ENCODE measurements around the gene RFX5. TPM values are rescaled to one million over a fixed set of nuclear protein-coding genes. Genes with fewer than 3 reads are reported as not detected.
"Not testable (repeated sequence)": the region's sequence is repeated elsewhere in the genome, so short reads cannot be mapped to it uniquely, and the experiment has no call there.

RFX5 gene
- total RNA-seq, 1 donor from 2014 or later, result 69.2 TPM

DNA sequence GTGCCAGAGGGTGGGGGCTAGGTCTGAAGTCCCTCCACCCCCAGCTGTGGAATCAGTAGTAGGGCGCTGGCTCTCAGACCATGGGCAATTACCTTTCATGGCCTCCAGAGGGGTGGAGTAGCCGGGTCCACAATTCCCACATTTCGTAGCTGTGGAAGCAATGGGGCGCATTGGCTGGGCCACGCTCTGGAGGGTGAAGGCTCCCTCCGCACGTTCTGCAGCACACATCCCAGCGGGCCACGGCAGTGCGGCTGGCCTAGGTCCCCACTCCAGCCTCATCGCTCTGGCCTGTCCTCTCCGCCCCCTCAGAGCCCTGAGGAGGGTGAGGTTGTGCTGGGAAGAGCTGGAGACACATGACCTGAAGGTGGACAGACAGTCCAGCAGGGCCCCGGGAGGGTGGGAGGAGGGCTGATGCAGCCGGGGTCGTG, 22.6 kb upstream of the RFX5 start:
- Mint-ChIP-seq H3K27me3 (no peaks in the 10 kb centered on the region), H3K36me3 (ENCODE audit: low read depth) (no peaks in the 10 kb centered on the region), H3K4me3 (no peak overlapping the region), H3K4me1 (peaks cover 3% of the 10 kb centered on the region), H3K27ac (no peak overlapping the region), H3K9me3 (no peaks in the 10 kb centered on the region)
- DNase-seq, result no peak
- intact Hi-C loops (cut with micrococcal nuclease), result no loop called here

DNA sequence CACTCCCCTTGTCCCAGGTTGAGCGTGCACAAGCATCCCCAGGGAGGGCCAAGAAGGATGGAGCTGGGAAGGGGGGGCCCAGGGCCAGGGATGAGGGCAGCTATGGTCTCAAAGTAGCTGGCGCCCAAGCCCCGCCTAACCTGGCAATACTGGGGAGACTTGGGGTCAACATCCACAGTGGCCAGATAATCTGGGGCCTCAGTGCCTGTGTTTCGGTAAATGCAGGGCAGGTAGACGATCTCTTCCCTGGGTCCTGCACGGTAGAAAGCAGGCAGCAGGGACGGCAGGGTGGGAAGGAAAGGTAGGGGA, 22.2 kb upstream of the RFX5 start:
- no peak overlapping the region for H3K27ac Mint-ChIP-seq
- H3K36me3 Mint-ChIP-seq (ENCODE audit: low read depth), result no peaks in the 10 kb centered on the region
- DNase-seq, result no peak
- intact Hi-C loops (cut with micrococcal nuclease), result no loop called here
- no peak overlapping the region for H3K4me3 Mint-ChIP-seq
- no peaks in the 10 kb centered on the region for H3K9me3 Mint-ChIP-seq
- no peaks in the 10 kb centered on the region for H3K27me3 Mint-ChIP-seq
- H3K4me1 Mint-ChIP-seq, result peaks cover 3% of the 10 kb centered on the region

DNA sequence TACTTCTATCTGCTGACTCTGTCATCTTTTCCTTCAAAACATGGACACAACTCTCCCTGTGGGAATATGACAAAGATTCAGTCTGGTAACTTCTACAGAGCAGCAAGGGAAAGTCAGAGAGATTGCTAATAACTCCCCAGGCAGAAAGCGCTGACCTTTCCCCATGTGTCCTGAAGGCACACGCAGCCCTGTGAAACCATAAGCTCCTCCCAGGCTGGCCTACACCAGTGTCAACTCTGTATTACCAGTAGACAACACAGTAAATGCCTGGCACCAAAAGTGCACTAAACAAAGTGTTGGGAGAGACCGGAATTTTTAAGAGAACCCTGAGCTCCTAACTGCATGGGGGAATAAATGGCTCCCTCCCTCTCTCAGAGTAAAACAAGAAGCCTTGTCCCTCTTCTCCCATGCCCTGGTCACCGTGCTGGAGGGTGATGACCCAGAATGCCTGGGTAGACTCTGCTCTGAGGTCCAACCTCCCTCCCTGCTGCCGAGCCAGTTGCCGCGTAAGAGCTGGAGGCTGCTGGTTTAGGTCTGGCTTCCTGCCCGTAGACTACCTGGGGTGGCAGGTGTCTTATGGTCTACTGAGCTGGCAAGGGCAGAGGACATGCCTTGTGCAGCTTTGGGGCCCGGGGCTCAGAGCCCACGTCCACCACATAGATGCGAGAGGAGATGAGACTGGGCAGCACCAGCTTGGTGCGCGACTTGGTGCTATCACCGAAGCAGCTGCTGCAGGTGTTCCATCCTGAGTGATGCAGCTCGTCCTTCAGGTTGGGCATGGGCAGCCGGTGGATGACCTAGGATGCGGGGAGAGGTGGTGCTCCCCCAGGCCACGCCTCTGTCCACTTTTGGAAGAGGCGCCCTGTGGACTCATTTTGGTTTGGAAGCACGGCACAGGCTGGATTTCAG, 21.6 kb upstream of the RFX5 start:
- DNase-seq, result no peak
- no peaks in the 10 kb centered on the region for H3K27me3 Mint-ChIP-seq
- no peak overlapping the region for H3K27ac Mint-ChIP-seq
- no peaks in the 10 kb centered on the region for H3K36me3 Mint-ChIP-seq (ENCODE audit: low read depth)
- intact Hi-C loops (cut with micrococcal nuclease), result no loop called here
- H3K4me3 Mint-ChIP-seq, result no peak overlapping the region
- no peaks in the 10 kb centered on the region for H3K4me1 Mint-ChIP-seq
- peaks cover 5% of the 10 kb centered on the region for H3K9me3 Mint-ChIP-seq

DNA sequence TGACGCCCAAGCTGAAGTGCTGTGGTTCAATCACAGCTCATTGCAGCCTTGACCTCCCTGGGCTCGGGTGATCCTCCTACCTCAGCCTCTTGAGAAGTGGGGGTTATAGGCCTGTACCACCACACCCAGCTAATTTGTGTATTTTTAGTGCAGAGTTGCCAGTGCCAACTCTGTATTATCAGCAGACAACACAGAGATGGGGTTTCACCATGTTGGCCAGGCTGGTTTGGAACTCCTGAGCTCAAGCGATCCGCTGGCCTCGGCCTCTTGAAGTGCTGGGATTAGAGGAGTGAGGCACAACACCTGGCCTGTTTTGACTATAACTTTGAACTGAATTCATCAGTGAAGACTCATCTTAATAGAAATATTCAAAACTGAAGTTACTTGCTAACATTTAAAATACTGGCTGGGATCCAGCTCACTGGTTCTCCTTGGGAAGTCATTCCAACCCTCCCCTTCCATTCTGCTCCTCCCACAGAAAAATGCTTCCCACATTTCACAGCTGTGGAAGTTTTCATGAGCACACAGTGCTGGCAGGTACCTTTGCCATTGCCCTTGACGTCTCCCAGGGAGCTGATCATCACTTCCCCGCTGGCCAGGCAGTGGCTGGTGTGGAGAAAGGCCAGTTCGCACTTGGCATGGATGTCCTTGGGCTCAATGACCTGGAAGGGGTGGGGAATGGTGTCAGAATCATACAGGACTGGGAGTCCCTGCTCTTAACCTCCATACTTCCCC, 20.8 kb upstream of the RFX5 start:
- peaks cover 11% of the 10 kb centered on the region for H3K9me3 Mint-ChIP-seq
- no peak overlapping the region for H3K27ac Mint-ChIP-seq
- no peaks in the 10 kb centered on the region for H3K27me3 Mint-ChIP-seq
- H3K36me3 Mint-ChIP-seq (ENCODE audit: low read depth), result no peaks in the 10 kb centered on the region
- intact Hi-C loops (cut with micrococcal nuclease), result no loop called here
- no peak overlapping the region for H3K4me3 Mint-ChIP-seq
- no peak for DNase-seq
- H3K4me1 Mint-ChIP-seq, result no peaks in the 10 kb centered on the region

DNA sequence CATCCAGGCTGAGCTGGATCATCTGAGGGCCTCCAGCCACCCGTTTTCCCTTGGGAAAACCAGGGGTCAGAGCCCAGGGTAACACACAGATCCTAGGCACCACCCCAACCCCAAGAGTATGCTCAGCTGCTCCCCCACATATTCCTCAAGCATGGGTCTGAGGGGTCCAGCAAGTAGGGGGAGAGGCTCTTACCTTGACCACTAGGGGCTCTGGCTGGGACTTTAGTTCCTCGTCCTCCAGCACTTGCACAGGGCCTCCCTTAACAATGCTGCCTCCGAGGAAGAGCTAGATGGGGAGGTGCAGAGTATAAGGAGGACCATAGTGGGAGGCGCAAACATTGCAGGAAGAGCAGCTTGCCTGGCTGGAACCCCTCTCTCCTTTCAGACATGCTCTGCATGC, 17.9 kb upstream of the RFX5 start:
- no peak overlapping the region for H3K27ac Mint-ChIP-seq
- no peak overlapping the region for H3K4me3 Mint-ChIP-seq
- peaks cover under 1% of the 10 kb centered on the region for H3K27me3 Mint-ChIP-seq
- no peak for DNase-seq
- peaks cover 2% of the 10 kb centered on the region for H3K36me3 Mint-ChIP-seq (ENCODE audit: low read depth)
- H3K4me1 Mint-ChIP-seq, result no peaks in the 10 kb centered on the region
- intact Hi-C loops (cut with micrococcal nuclease), result no loop called here
- peaks cover 17% of the 10 kb centered on the region for H3K9me3 Mint-ChIP-seq

DNA sequence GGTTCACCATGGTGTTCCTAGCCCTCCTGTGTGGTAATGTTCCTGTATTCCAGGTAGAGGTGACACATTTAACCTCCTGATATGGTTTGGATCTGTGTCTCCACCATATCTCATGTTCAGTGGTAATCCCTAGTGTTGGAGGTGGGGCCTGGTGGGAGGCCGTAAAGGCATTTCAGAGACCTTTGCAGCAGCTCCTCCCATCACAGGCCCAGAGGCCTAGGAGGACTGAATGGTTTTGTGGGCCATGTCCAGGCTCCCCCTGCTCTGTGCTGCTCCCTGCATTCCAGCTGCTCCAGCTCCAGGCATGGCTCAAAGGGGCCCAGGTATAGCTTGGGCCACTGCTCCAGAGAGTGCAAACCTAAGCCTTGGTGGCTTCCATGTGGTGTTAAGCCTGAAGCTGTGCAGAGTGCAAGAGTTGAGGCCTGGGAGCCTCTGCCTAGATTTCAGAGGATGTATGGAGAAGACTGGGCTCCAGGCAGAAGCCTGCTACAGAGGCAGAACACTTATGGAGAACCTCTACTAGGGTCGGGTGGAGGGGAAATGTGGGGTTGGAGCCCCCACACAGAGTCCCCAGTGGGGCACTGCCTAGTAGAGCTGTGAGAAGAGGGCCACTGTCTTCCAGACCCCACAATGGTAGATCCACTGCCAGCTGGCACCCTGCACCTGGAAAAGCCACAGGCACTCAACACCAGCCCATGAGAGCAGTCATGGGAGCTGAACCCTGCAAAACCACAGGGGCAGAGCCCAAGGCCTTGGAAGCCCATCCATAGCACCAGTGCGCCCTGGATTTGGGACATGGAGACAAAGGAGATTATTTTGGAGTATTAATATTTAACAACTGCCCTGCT, 15.5 kb upstream of the RFX5 start:
- Mint-ChIP-seq H3K4me3 (no peak overlapping the region), H3K4me1 (no peaks in the 10 kb centered on the region), H3K9me3 (peaks cover 17% of the 10 kb centered on the region), H3K27me3 (peaks cover 4% of the 10 kb centered on the region), H3K36me3 (ENCODE audit: low read depth) (peaks cover 2% of the 10 kb centered on the region), H3K27ac (no peak overlapping the region)
- intact Hi-C loops (cut with micrococcal nuclease), result no loop called here
- DNase-seq, result no peak

DNA sequence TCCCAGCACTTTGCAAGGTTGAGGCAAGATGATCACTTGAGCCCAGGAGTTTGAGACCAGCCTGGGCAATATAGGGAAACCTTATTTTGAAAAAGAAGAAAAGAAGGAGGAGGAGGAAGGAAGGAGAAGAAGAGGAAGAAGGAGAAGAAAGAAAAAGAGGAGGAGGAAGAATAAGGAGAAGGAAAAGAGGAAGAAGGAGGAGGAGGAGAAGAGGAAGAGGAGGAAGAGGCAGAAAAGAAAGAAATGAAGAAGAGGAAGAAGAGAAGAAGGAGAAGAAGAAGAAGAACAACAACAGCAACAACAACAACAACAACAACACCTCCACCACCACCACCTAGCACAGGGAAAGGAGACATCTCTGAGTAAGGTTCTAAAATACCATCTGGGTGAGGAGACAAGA, 14.8 kb upstream of the RFX5 start:
- DNase-seq, result no peak
- no peak overlapping the region for H3K4me3 Mint-ChIP-seq
- intact Hi-C loops (cut with micrococcal nuclease), result no loop called here
- peaks cover 4% of the 10 kb centered on the region for H3K27me3 Mint-ChIP-seq
- H3K4me1 Mint-ChIP-seq, result no peaks in the 10 kb centered on the region
- no peak overlapping the region for H3K27ac Mint-ChIP-seq
- H3K9me3 Mint-ChIP-seq, result peaks cover 17% of the 10 kb centered on the region
- peaks cover 2% of the 10 kb centered on the region for H3K36me3 Mint-ChIP-seq (ENCODE audit: low read depth)

DNA sequence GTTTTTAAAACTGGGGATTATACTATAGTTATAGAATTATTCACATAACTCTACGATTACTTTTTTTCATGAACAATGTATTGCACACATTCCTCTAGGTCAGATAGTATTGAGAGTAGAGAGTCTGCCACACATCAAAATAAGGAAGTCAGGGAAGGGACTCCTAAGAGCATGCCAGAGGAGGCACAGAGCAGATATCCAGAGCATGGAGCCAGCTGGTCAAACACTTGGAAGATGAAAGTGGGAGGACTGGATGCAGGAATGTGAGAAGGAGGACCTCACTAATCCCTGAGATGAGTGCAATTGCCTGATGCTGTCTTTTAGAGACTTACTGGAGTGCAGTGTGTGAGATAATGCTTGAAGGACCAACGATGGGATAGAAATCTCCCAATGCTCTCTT, 9.6 kb upstream of the RFX5 start:
- Mint-ChIP-seq H3K27me3 (peaks cover 10% of the 10 kb centered on the region), H3K9me3 (peaks cover 7% of the 10 kb centered on the region), H3K4me1 (no peaks in the 10 kb centered on the region), H3K4me3 (no peak overlapping the region), H3K27ac (no peak overlapping the region), H3K36me3 (ENCODE audit: low read depth) (no peaks in the 10 kb centered on the region)
- no peak for DNase-seq
- intact Hi-C loops (cut with micrococcal nuclease), result no loop called here

DNA sequence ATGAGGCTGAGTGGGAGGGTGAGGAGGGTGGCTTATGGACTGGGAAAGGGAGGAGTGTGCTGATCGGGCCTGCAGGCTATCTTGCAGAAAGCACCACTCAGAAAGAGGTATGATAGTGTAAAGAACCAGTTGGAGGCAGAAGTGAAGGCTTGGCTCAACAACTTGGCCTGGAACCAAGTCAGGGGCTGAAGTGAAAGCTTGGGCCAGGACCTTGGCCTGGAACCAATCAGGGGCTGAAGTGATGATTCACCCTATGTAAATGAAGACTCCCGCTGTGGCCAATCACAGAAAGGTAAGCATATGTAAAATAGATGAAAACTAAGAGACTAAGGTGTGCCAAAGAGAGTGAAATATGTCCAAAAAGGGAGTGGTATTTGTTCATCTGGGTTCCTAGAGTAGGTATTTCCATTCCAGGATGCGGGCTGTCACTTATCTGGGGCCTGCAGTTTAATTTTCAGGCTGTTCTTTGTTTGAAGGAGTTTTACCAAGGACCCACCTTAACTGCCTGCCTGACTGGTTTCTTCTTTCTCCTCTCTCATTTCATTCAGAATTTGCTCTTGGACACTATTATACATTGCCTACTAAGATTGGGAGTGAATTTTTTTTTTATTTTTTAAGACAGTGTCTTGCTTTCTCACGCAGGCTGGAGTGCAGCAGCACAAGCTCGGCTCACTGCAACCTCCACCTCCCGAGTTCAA, 5.1 kb upstream of the RFX5 start:
- DNase-seq, result no peak
- H3K9me3 Mint-ChIP-seq, result peaks cover 7% of the 10 kb centered on the region
- H3K36me3 Mint-ChIP-seq (ENCODE audit: low read depth), result peaks cover 3% of the 10 kb centered on the region
- intact Hi-C loops (cut with micrococcal nuclease), result no loop called here
- no peak overlapping the region for H3K27ac Mint-ChIP-seq
- peaks cover 6% of the 10 kb centered on the region for H3K27me3 Mint-ChIP-seq
- peaks cover 11% of the 10 kb centered on the region for H3K4me1 Mint-ChIP-seq
- H3K4me3 Mint-ChIP-seq, result no peak overlapping the region

DNA sequence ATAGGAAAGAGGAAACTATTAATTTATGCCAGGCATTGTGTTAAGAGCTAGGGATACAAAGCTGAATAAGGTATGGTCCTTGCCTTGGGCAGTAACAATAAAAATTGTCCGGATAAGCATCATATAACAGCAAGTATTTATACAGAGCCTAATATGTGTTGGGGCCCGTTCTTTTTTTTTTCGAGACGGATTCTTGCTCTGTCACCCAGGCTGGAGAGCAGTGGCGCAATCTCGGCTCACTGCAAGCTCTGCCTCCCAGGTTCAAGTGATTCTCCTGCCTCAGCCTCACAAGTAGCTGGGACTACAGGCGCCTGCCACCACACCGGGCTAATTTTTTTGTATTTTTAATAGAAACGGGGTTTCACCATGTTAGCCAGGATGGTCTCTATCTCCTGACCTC, 3.3 kb upstream of the RFX5 start:
- Mint-ChIP-seq H3K36me3 (ENCODE audit: low read depth) (peaks cover 15% of the 10 kb centered on the region), H3K4me1 (peaks cover 26% of the 10 kb centered on the region)
- H3K9me3 Mint-ChIP-seq; H3K27ac Mint-ChIP-seq; intact Hi-C loops (cut with micrococcal nuclease); H3K27me3 Mint-ChIP-seq; H3K4me3 Mint-ChIP-seq; DNase-seq: not testable (repeated sequence)

DNA sequence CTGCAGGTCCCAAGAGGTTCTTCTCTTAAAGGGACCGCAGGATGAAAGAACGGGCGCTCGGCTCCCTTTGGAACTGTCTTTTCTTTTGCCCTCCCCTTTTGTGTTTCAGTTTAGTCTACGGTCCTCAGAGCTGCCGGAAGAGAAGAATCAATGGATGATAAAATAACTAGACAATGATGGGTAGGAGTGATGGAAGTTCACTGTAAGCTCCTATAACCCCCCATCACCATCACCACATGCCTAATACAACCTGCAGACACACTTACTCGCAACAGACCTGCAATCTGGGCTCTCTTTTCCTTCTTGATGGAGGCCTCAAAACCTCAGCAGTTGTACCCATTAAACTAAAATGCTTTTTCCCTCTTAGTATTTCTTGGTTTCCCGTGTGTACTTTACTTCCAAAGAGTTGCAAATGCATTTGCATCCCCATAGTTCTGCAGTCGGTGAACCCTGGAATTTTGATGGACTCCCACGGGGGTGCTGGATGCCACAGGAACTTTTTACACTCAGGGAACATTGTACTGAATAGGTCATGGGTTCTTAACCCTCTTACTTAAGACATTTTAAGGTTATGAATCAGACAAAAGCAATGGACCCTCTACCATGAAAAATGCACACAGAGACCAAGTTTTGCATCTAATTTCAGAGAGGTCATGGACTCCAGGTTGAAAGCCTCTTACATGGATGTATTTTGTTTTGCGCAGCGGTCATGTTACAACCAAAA, 633 bp upstream of the RFX5 start:
- H3K4me1 Mint-ChIP-seq, result peaks cover 38% of the 10 kb centered on the region
- intact Hi-C loops (cut with micrococcal nuclease), result loop anchor here (1.0 to 2.0 kb wide), 5 partner anchors 21 to 151 kb away; partner anchors contain the start of genes PI4KB and PSMB4
- DNase-seq, result peak; percentile 64
- peaks cover 37% of the 10 kb centered on the region for H3K36me3 Mint-ChIP-seq (ENCODE audit: low read depth)
- peaks cover 7% of the 10 kb centered on the region for H3K9me3 Mint-ChIP-seq
- H3K4me3 Mint-ChIP-seq, result peak overlapping the region; percentile 95
- H3K27me3 Mint-ChIP-seq, result no peaks in the 10 kb centered on the region
- H3K27ac Mint-ChIP-seq, result peak overlapping the region; percentile 98

DNA sequence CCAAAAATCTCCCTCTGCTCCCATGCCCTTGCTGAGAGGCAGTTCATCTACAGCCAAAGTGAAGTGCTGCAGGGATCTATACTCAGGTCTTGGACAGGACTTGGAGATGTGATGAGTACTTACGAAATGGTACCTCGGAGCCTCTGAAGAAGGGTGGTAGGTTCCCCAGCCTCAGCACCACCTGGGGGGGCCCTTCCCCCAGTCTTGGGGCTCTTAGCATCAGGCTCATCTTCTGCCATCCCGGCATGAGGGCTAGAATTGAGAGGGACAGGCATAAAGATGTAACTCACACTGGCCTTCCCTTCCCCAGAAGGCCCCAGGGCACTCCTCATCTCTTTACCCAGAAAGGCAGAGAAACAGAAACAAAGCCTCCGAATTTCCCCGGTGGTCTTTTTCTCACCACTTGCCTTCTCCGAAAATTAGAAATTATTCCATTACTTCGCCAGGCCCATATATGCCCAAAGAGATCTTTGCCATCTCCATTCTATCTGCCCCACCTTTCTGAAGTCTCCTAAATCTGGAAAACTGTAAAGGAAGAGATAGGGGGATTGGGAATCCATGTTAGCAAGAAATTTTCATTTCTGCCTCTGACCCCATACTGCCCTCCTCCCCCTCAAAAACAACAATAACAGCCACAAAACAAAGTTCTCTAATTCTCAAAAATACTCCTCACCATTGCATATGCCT, 827 bp downstream of the RFX5 start:
- H3K9me3 Mint-ChIP-seq, result no peaks in the 10 kb centered on the region
- peaks cover 38% of the 10 kb centered on the region for H3K4me1 Mint-ChIP-seq
- intact Hi-C loops (cut with micrococcal nuclease), result loop anchor here (2.0 kb wide), 2 partner anchors 19 to 149 kb away; partner anchors contain the start of gene PI4KB
- DNase-seq, result peak; percentile 69
- peak overlapping the region; percentile 98 for H3K27ac Mint-ChIP-seq
- peak overlapping the region; percentile 95 for H3K4me3 Mint-ChIP-seq
- H3K36me3 Mint-ChIP-seq (ENCODE audit: low read depth), result peaks cover 42% of the 10 kb centered on the region
- H3K27me3 Mint-ChIP-seq, result no peaks in the 10 kb centered on the region

Data from activated CD4-positive, alpha-beta T cell treated with anti-CD3 and anti-CD28 coated beads, Interleukin-2, amount 10 ng/mL, durations not matched to agents 24 days and 14 days (primary cell).